Lower leg skin (tissue), 3 donors: ENCODE data around the gene PRPF18.

Experiments used
- POLR2A ChIP-seq, 2 donors: fragments of 450-650 bp; IDR thresholded peaks; one replicate each; pipeline ENCODE4 v1.6.1; 2016 to 2017; ENCODE audit warnings: antibody characterized with exemption in 2 of 2, mild to moderate bottlenecking in 1 of 2, moderate library complexity in 1 of 2
- TF ChIP-seq, protein P1 (sequence below), 3 donors: fragments of 450-650 bp; IDR thresholded peaks; one replicate each; pipeline ENCODE4 v1.5.1; 2016; ENCODE audit warnings: antibody characterized with exemption in 3 of 3, mild to moderate bottlenecking in 3 of 3, moderate library complexity in 2 of 3

DNA sequence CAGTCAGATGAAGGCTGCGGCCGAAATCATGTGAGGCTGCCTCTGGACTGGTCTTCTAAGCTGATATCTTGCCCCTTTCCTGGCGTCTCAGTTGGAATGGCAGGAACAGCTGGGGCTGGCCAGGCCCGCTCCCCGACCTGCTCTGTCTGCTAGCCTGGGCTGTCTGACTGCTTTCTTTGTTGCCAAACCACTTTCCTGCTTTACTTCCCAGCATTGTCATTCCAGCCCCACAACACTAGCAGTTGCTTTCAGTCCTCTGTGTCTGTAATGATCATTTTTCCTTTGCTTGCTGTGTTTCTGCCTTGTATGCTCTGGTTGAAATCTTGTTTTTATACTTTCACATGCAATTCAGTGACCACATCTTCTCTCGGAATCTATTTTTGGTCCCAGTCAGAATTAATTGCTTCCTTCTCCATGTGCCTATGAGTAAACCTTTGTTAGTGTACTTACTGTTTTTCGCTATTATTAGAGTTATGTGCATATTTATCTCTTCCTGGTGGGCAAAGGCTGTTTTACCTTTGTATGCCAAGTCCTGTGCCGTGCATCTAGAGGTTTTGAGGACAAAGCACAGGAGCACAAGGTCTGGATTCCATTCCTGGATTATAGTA, 21.6 kb downstream of the PRPF18 start:
- TF ChIP-seq POLR2A (IDR thresholded peaks at IDR 0.05): no peak
- TF ChIP-seq, protein P1, sequence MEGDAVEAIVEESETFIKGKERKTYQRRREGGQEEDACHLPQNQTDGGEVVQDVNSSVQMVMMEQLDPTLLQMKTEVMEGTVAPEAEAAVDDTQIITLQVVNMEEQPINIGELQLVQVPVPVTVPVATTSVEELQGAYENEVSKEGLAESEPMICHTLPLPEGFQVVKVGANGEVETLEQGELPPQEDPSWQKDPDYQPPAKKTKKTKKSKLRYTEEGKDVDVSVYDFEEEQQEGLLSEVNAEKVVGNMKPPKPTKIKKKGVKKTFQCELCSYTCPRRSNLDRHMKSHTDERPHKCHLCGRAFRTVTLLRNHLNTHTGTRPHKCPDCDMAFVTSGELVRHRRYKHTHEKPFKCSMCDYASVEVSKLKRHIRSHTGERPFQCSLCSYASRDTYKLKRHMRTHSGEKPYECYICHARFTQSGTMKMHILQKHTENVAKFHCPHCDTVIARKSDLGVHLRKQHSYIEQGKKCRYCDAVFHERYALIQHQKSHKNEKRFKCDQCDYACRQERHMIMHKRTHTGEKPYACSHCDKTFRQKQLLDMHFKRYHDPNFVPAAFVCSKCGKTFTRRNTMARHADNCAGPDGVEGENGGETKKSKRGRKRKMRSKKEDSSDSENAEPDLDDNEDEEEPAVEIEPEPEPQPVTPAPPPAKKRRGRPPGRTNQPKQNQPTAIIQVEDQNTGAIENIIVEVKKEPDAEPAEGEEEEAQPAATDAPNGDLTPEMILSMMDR (IDR thresholded peaks at IDR 0.05): no peak
